NCI-H128 (cell line): Measurements from ENCODE around the gene SLC24A4.
"Not testable (repeated sequence)": the region's sequence is repeated elsewhere in the genome, so short reads cannot be mapped to it uniquely, and the experiment has no call there.

Experiments
- DNase-seq: peaks from one replicate; lab custom pipeline; 2025; ENCODE audit not compliant: unreplicated experiment; lab: John Stamatoyannopoulos, UW

SLC24A4 gene

GRCh38 chr14:92398888-92399636, 76.1 kb downstream of the SLC24A4 start:
- no peak for DNase-seq

DNA sequence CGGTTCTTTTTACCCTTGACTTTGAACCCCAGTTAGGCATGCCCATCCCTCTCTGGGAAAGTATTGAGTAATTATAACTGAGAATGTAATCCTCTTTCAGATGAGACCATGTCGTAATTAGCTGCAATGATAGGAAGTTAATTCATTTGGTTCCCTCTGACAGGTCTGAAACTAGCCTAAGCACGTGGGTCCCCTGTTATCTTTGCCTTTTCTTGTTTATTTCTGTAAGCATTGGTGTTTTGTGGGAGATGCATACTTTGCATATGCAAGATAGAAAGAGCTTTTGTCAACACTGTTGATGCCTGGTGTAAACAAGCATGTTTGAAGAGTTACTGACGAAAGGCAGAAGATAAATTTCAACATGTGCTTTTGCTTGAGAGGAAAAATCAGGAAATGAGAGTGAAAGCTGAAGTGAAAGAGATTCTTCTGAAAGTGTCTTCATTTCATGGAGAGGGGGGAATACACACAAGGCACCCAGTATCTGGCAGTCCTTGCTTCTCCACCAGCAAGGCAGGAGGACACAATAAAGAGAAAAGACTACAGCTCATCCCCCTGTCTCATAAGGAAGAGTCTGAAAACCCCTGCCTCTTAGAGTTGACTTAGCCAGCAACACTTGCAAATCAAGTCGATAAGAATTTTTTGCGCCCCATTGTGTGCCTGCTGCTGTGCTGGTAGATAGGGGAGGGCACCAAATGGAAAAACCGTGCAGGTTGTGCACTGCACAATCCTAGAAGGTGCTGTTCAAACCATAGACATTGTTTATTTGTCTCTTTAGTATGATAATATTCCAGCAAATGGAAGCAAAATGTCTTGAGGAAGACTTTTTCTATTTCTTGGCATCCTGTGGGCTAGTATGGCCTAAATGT, 77.8 kb downstream of the SLC24A4 start:
- no peak for DNase-seq

DNA sequence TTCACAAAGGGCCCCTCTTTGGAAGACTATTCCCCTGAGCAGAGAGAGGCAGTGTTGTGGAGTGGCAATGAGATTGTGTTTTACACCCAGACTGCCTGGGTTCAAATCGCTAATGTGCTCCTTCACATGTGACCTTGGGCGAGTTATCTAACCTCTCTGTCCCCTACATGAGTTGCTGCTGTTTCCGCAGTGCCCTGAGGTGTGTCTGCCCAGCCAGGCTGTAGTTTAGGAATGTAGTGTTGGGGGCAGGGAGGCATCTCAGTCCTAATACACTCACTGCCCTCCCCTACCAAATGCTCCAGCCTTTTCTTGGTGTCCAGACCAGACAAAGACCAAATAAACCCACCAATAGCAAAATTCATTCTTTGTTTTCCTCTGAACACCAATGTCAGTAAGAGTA, 78.6 kb downstream of the SLC24A4 start:
- DNase-seq, result no peak

- DNase-seq, result not testable (repeated sequence)
Measured at GRCh38 chr14:92402500-92402899, 79.5 kb downstream of the SLC24A4 start.

- no peak for DNase-seq
Measured at GRCh38 chr14:92404018-92404417, 81.1 kb downstream of the SLC24A4 start.

DNA sequence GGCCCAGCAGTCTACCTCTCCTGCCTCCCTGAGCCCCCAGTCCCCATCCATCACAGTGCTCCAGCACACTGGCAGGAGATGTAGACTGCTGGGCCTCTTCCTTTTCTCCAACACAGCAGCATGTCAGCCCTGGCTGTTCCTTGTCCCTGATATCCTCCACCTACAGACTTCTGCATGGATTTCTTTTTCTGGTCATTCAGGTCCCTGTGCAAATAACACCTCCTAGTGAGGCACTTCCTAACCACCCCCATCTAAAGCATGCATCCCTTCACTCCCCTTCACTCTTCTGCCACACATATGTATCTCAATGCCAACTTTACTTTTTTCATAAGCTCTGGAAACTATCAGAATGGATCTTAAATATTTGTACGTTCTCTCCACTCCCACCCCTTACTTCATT, 81.5 kb downstream of the SLC24A4 start:
- DNase-seq, result no peak

- no peak for DNase-seq
Measured at GRCh38 chr14:92404938-92405337, 82.0 kb downstream of the SLC24A4 start.

DNA sequence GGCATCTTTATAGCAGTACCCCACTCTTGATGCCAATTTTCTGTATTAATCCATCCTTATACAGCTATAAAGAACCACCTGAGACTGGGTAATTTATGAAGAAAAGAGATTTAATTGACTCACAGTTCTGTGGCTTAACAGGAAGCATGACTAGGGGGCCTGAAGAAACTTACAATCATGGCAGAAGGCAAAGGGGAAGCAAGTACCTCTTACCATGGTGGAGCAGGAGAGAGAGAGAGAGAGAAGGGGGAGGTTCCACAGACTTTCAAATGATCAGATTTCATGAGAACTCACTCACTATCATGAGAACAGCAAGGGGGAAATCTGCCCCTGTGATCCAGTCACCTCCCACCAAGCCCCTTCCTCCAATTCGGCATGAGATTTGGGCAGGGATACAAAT, 84.4 kb downstream of the SLC24A4 start:
- no peak for DNase-seq

GRCh38 chr14:92409043-92409442, 86.1 kb downstream of the SLC24A4 start:
- DNase-seq, result no peak

DNA sequence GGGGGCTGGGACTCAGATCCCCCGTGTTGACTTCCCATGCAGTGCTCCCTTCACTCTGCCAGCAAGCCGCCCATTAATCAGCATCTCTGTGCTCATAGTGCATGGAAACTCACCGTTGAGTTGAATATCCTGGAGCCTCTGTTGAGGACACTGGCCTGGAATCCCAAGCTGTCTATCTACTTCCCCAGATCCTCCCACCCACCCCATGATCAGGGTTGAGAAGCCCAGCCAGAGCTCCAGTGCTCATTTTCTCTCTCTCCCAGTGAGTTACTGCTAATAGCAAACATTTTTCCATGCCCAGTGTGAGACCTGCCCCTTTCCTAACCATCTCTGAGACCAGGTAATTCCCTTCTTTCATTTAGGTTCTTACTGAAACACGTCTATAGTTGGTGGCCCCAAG, 88.2 kb downstream of the SLC24A4 start:
- no peak for DNase-seq

GRCh38 chr14:92411941-92412340, 89.0 kb downstream of the SLC24A4 start:
- DNase-seq, result no peak

DNA sequence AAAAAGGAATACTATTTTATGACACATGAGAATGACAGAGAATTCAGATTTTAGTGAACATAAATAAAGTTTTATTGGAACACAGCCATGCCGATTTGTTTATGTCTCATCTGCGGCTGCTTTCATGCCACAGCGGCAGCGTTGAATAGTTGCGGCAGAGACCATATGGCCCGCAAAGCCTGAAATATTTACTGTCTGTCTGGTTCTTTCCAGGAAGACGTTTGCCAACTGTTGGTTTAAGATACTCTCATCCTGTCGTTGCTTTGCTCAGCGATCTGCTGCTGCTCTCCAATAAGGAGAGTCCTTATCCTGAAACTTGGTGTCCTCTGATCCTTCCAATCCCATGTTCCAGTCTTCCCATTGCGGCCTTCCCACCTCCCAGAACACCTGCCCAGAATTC, 89.9 kb downstream of the SLC24A4 start:
- no peak for DNase-seq

DNA sequence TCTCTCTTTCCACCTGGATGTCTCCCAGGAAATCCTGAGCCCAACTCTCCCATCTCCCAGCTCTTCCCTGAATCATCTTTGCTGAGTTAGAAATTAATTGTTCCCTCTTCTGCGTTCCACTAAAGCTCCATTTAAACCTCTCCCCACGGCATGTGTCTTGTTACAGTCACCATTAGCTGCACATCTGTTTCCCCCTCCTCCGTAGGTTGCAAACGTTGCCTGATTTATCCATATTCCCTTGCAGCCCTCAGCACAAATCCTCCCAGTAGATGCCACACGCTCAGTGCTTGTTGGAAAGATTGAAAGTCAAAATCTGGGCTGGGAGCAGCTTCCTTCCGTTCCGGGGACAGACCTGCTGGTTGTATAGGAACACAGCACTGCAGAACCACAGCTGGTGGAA, 90.4 kb downstream of the SLC24A4 start:
- no peak for DNase-seq

DNA sequence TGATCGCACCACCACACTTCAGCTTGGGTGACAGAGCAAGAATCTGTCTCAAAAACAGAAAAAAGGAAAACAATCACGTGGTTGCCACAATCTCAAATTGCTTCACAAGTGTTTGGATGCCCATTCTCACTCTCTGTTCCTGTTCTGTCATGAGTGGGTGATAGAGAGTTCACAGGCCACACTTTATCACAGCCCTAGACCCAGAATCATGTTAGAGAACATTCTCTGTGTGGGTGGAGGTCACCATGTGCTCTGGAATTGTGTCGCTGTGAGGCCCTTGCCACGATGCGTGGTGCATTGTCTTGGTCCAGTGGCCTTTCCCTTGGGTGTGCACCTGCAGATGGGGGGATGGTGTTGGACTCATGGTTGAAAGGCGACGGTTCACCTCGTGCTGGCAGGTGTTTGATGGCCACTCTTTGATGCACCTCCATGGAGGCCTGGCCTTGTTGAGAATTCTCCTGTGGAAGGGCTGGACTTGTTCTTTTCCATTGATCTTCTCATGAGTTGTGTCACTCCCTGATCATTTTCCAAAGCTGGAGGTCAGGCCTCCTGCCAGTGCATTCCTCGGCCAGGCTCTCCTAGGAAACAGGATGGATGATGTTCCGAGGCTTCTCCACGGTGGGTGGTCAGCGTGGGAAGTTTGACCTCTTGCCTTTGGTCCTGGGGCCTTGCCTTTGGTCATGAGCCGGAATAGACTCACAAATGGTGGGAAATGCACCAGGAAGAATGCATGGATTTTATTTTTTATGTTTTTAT, 91.9 kb downstream of the SLC24A4 start:
- no peak for DNase-seq

DNA sequence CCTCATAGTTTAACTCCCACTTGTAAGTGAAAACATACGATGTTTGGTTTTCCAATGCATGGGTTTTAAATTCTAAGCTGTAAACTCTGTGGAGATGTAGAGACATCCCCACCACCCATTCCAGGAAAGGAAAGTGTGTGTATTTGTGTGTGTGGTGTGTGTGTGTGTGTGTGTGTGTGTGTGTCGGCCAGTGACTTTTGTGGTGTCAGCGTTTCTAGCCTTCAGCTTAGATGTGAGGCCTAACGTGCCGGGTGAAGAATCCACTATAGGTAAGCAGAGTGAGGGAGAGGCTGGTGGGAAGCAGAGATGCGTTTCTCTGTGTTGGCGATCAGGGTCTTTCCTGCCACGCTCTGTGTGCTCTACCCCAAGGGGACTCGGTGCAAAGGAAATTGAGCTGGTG, 93.0 kb downstream of the SLC24A4 start:
- DNase-seq, result no peak

DNA sequence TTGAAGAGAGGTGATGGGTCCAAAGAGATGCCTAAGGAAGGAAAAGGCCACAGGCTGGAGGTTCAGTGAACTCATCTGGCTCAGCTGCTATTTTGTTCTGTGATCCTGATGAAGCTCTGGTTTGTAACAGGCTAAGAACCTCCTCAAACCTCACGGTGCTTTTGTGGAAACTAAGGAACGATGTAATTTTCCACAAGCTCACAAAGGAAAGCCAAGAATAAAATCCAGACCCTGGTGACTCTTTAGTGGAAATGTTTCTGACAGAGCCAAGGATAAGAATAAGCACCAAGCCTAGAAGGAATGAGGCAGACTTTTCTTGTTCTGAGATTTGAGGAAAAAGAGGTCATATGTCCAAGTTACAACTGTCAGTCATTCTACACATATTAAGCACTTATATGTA, 93.6 kb downstream of the SLC24A4 start:
- DNase-seq, result no peak

- no peak for DNase-seq
Measured at GRCh38 chr14:92417759-92418158, 94.8 kb downstream of the SLC24A4 start.

- DNase-seq, result no peak
Measured at GRCh38 chr14:92421751-92422150, 98.8 kb downstream of the SLC24A4 start.

- no peak for DNase-seq
Measured at GRCh38 chr14:92425101-92425500, 102.1 kb downstream of the SLC24A4 start.

DNA sequence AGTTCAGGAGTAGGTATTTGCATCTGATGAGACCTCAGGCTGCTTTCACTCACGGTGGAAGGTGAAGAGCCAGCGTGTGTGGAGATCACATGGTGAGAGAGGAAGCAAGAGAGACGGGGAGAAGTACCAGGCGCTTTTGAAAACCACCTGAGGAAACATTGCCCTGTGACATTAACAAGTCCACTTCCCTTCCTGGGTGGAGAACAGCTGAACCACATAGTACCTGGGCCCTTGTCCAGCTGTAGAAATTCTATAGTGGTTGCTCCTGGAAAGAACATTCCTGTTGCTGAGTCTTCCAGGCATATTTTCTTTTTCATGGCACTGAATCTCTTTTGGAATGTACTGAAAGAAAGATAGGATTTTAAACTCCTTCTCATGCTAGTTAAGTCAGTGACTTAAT, 103.3 kb downstream of the SLC24A4 start:
- DNase-seq, result no peak

- no peak for DNase-seq
Measured at GRCh38 chr14:92427096-92427495, 104.1 kb downstream of the SLC24A4 start.

- no peak for DNase-seq
Measured at GRCh38 chr14:92430686-92431085, 107.7 kb downstream of the SLC24A4 start.
